GM19239 (cell line): ENCODE results near the gene GADD45GIP1.

Experiments used
- DNase-seq: peaks from one replicate; pipeline ENCODE4 v3.0.0; 2011; ENCODE audit warnings: low spot score; ENCODE audit not compliant: insufficient read length
- FAIRE-seq: peaks from 2 replicates; lab custom pipeline; 2011; peaks lifted over from hg19 to GRCh38; lab: Jason Lieb, UNC

Gene GADD45GIP1

GRCh38 chr19:12945479-12946091 is 11.4 kb downstream of the GADD45GIP1 start, which contains the start of gene RAD23A:
TSS of gene RAD23A (plus strand) at chr19:12945862. CDS start at chr19:12945949, 87 bp downstream.
- peak; percentile 84 for DNase-seq
- FAIRE-seq: peak; percentile 99

- FAIRE-seq (no peak), DNase-seq (no peak)
Observed at GRCh38 chr19:12944104-12944674, 12.8 kb downstream of the GADD45GIP1 start.

GRCh38 chr19:12943437-12944044 is 13.5 kb downstream of the GADD45GIP1 start:
- DNase-seq (no peak), FAIRE-seq (no peak)

- FAIRE-seq (no peak), DNase-seq (no peak)
Observed at GRCh38 chr19:12940897-12941296, 16.1 kb downstream of the GADD45GIP1 start.

GRCh38 chr19:12939975-12940423 is 17.0 kb downstream of the GADD45GIP1 start:
- DNase-seq: no peak
- FAIRE-seq: no peak

GRCh38 chr19:12938779-12939601 is 18.0 kb downstream of the GADD45GIP1 start:
- no peak for DNase-seq
- peak; percentile 76 for FAIRE-seq

GRCh38 chr19:12937927-12938778 is 18.9 kb downstream of the GADD45GIP1 start, which contains the start of gene CALR:
TSS of gene CALR (plus strand) at chr19:12938609. CDS start at chr19:12938680, 71 bp downstream.
- peak; percentile 97 for FAIRE-seq
- DNase-seq: peak; percentile 87

GRCh38 chr19:12937093-12937926 is 19.7 kb downstream of the GADD45GIP1 start:
- FAIRE-seq (peak; percentile 23), DNase-seq (no peak)

- FAIRE-seq (no peak), DNase-seq (no peak)
Observed at GRCh38 chr19:12936582-12936981, 20.4 kb downstream of the GADD45GIP1 start.

- FAIRE-seq (no peak), DNase-seq (no peak)
Observed at GRCh38 chr19:12935071-12935470, 22.0 kb downstream of the GADD45GIP1 start.

GRCh38 chr19:12933287-12934072 is 23.5 kb downstream of the GADD45GIP1 start, which contains the start of gene FARSA:
TSS of gene FARSA (minus strand) at chr19:12933711. CDS start at chr19:12933696, 15 bp downstream.
- FAIRE-seq (peak; percentile 95), DNase-seq (peak; percentile 90)

GRCh38 chr19:12932392-12933286 is 24.4 kb downstream of the GADD45GIP1 start:
- DNase-seq: no peak
- FAIRE-seq: no peak

GRCh38 chr19:12930002-12930645 is 26.9 kb downstream of the GADD45GIP1 start:
- DNase-seq (no peak), FAIRE-seq (no peak)

- DNase-seq: no peak
- no peak for FAIRE-seq
Observed at GRCh38 chr19:12924621-12925310, 32.3 kb downstream of the GADD45GIP1 start.

GRCh38 chr19:12922959-12923358 is 34.1 kb downstream of the GADD45GIP1 start:
- DNase-seq (no peak), FAIRE-seq (no peak)

- no peak for DNase-seq
- no peak for FAIRE-seq
Observed at GRCh38 chr19:12921047-12921446, 36.0 kb downstream of the GADD45GIP1 start.
